IMR-90 (cell line): ENCODE measurements around the gene FKBP6. TPM values are rescaled to one million over a fixed set of nuclear protein-coding genes. Genes with fewer than 3 reads are reported as not detected.
A peak's percentile ranks its signal among the peaks of the same experiment; 100 is the strongest.
"Not testable (repeated sequence)": the region's sequence is repeated elsewhere in the genome, so short reads cannot be mapped to it uniquely, and the experiment has no call there.

Experiments
- ATAC-seq: fragments of 200-7000 bp; cut with Tn5 transposase; 2 replicates; pipeline ENCODE4 v1.9.1; 2020; ENCODE audit warnings: low read depth, mild to moderate bottlenecking, moderate library complexity
- BruUV-seq: library from RNA; stranded (reverse); fragments of 400-500 nt; replicated peaks from 2 replicates; lab custom pipeline; 2021; lab: Mats Ljungman, UMichigan
- CTCF ChIA-PET: fragments of 300-600 bp; formaldehyde crosslinking; extraction: SDS; loops from one replicate; lab custom pipeline; 2021; ENCODE audit warnings: antibody characterized with exemption; lab: Yijun Ruan, JAX
- POLR2A ChIA-PET: fragments of 300-600 bp; sonication (Branson Sonifier 250); formaldehyde crosslinking; loops from one replicate; lab custom pipeline; 2022; ENCODE audit warnings: antibody characterized with exemption; ENCODE audit not compliant: unreplicated experiment; lab: Charles Lee
- DNase-seq: peaks from one replicate; pipeline ENCODE4 v3.0.0; 2013
- H2AFZ ChIP-seq: replicated peaks from 2 replicates; pipeline ENCODE3; 2013; ENCODE audit warnings: low read length, mild to moderate bottlenecking; ENCODE audit not compliant: poor library complexity
- H2AK5ac ChIP-seq: 2 replicates; pipeline ENCODE4 v1.6.1; 2013; ENCODE audit warnings: low read depth, low read length, inconsistent platforms
- H2AK9ac ChIP-seq: replicated peaks from 2 replicates; pipeline ENCODE3; 2013; ENCODE audit warnings: mild to moderate bottlenecking, low read depth, low read length, moderate library complexity; ENCODE audit not compliant: poor library complexity
- H2BK120ac ChIP-seq: 2 replicates; pipeline ENCODE4 v1.6.1; 2013; ENCODE audit warnings: low read depth, low read length, inconsistent platforms
- H2BK15ac ChIP-seq: 3 replicates; pipeline ENCODE4 v1.6.1; 2013; ENCODE audit warnings: low read depth, low read length, inconsistent platforms
- H2BK20ac ChIP-seq: 2 replicates; pipeline ENCODE4 v1.6.1; 2013; ENCODE audit warnings: low read depth, mild to moderate bottlenecking, inconsistent platforms, low read length, moderate library complexity
- H2BK5ac ChIP-seq: 2 replicates; pipeline ENCODE4 v1.6.1; 2013; ENCODE audit warnings: mild to moderate bottlenecking, low read depth, low read length, inconsistent platforms; ENCODE audit not compliant: poor library complexity, severe bottlenecking
- H3K14ac ChIP-seq: replicated peaks from 2 replicates; pipeline ENCODE4 v1.6.1; 2013; ENCODE audit warnings: low read depth, low read length, inconsistent platforms
- H3K18ac ChIP-seq: 2 replicates; pipeline ENCODE4 v1.6.1; 2013; ENCODE audit warnings: low read depth, low read length, control low read depth
- H3K23ac ChIP-seq: 2 replicates; pipeline ENCODE4 v1.6.1; 2013; ENCODE audit warnings: low read depth, low read length, inconsistent platforms
- H3K27ac ChIP-seq: 2 replicates; pipeline ENCODE4 v1.5.1; 2013; ENCODE audit warnings: mild to moderate bottlenecking, control low read depth, low read length; ENCODE audit not compliant: insufficient read depth
- H3K27me3 ChIP-seq: 2 replicates; pipeline ENCODE4 v1.6.1; 2013; ENCODE audit warnings: low read length; ENCODE audit not compliant: control insufficient read depth, insufficient read depth
- H3K36me3 ChIP-seq: 2 replicates; pipeline ENCODE4 v1.6.1; 2013; ENCODE audit warnings: low read length, mixed read lengths; ENCODE audit not compliant: control insufficient read depth, insufficient read depth
- H3K4ac ChIP-seq: 2 replicates; pipeline ENCODE4 v1.6.1; 2013; ENCODE audit warnings: low read depth, low read length, inconsistent platforms
- H3K4me1 ChIP-seq: 2 replicates; pipeline ENCODE4 v1.6.1; 2013; ENCODE audit warnings: low read length, mixed read lengths; ENCODE audit not compliant: control insufficient read depth, insufficient read depth
- H3K4me2 ChIP-seq: 2 replicates; pipeline ENCODE4 v1.6.1; 2013; ENCODE audit warnings: low read depth, mild to moderate bottlenecking, control low read depth, low read length, moderate library complexity
- H3K4me3 ChIP-seq: 2 replicates; pipeline ENCODE4 v1.5.1; 2013; ENCODE audit warnings: low read depth, mild to moderate bottlenecking, control low read depth, low read length, moderate library complexity; ENCODE audit not compliant: insufficient read depth
- H3K56ac ChIP-seq: 2 replicates; pipeline ENCODE4 v1.6.1; 2013; ENCODE audit warnings: low read length, inconsistent platforms; ENCODE audit not compliant: insufficient read depth; ENCODE audit errors: extremely low read depth
- H3K79me1 ChIP-seq, 2 experiments: 2 replicates each; pipeline ENCODE4 v1.6.1; 2013; ENCODE audit warnings: low read length in 2 of 2, inconsistent platforms in 1 of 2, low read depth in 1 of 2
- H3K9ac ChIP-seq: 2 replicates; pipeline ENCODE4 v1.6.1; 2013; ENCODE audit warnings: low read depth, low read length, control low read depth
- H3K9me1 ChIP-seq: 2 replicates; pipeline ENCODE4 v1.6.1; 2013; ENCODE audit warnings: low read length, inconsistent platforms; ENCODE audit not compliant: insufficient read depth
- H3K9me3 ChIP-seq: 2 replicates; pipeline ENCODE4 v1.6.1; 2013; ENCODE audit warnings: low read length; ENCODE audit not compliant: control insufficient read depth, insufficient read depth
- H4K20me1 ChIP-seq: 2 replicates; pipeline ENCODE4 v1.6.1; 2013; ENCODE audit warnings: low read length, inconsistent platforms; ENCODE audit not compliant: insufficient read depth
- H4K5ac ChIP-seq: 2 replicates; pipeline ENCODE4 v1.6.1; 2013; ENCODE audit warnings: mild to moderate bottlenecking, low read depth, low read length, control low read depth
- H4K8ac ChIP-seq, 2 experiments: 2 replicates each; pipeline ENCODE4 v1.6.1; 2013; ENCODE audit warnings: low read depth in 2 of 2, low read length in 2 of 2, control low read depth in 1 of 2, inconsistent platforms in 1 of 2
- H4K91ac ChIP-seq: 2 replicates; pipeline ENCODE4 v1.6.1; 2013; ENCODE audit warnings: low read depth, low read length, inconsistent platforms; ENCODE audit not compliant: insufficient read depth
- CTCF ChIP-seq: conservative IDR thresholded peaks from 2 replicates; pipeline ENCODE4 v1.5.1; 2012; ENCODE audit warnings: mild to moderate bottlenecking, low read depth, low read length, improper control_type of control experiment
- RAD21 ChIP-seq: IDR thresholded peaks from 2 replicates; pipeline ENCODE4 v1.6.1; 2012; ENCODE audit warnings: low read length, improper control_type of control experiment
- SMC3 ChIP-seq: fragments of 150-350 bp; IDR thresholded peaks from 2 replicates; pipeline ENCODE4 v1.6.1; 2016; ENCODE audit warnings: low read depth, mild to moderate bottlenecking, antibody characterized with exemption, low read length, moderate library complexity
- WGBS, 2 experiments: methylation state at CpG; one replicate each; pipeline versions ENCODE4 v1.1.5 to v1.1.7; 2013; ENCODE audit warnings: missing lambda C conversion rate in 2 of 2; ENCODE audit not compliant: insufficient read length in 1 of 2; ENCODE audit errors: extremely low coverage in 2 of 2; 5-methylcytosine and 5-hydroxymethylcytosine counted together
- dilution Hi-C: fragments of 300-500 bp; cut with HindIII; formaldehyde crosslinking; loops from one replicate; pipeline ENCODE4 v1.14.3; 2018; ENCODE audit warnings: low sequenced_read_pairs; ENCODE audit not compliant: unreplicated experiment
- in situ Hi-C: fragments of 300-500 bp; cut with MboI; formaldehyde crosslinking; loops from 3 replicates; pipeline ENCODE4 v1.14.3; 2019; ENCODE audit warnings: low sequenced_read_pairs, inconsistent platforms, mixed read lengths
- intact Hi-C: fragments of 100-400 bp; cut with micrococcal nuclease; formaldehyde crosslinking; loops from 2 replicates; pipeline ENCODE4 v1.10.0; 2022
- polyA plus RNA-seq, 3 experiments: library from polyadenylated mRNA; depleted of rRNA; stranded (reverse); fragments of >200 nt; gene quantifications; 2 replicates each; pipeline ENCODE4 v1.2.3, GENCODE V29; 2012; ENCODE audit warnings: low replicate concordance in 1 of 3
- total RNA-seq: library from RNA; depleted of rRNA; stranded (reverse); fragments of >200 nt; gene quantifications from 2 replicates; pipeline ENCODE4 v1.2.3, GENCODE V29; 2012
- TF ChIP-seq, protein P1 (sequence below): fragments of 150-350 bp; IDR thresholded peaks from 2 replicates; pipeline ENCODE4 v1.6.1; 2017; ENCODE audit warnings: mild to moderate bottlenecking, antibody characterized with exemption, low read length, low read depth

Gene FKBP6
- total and polyA plus RNA-seq, 2 of the 4 experiments (the other 2 are of a cell fraction), result not detected

DNA sequence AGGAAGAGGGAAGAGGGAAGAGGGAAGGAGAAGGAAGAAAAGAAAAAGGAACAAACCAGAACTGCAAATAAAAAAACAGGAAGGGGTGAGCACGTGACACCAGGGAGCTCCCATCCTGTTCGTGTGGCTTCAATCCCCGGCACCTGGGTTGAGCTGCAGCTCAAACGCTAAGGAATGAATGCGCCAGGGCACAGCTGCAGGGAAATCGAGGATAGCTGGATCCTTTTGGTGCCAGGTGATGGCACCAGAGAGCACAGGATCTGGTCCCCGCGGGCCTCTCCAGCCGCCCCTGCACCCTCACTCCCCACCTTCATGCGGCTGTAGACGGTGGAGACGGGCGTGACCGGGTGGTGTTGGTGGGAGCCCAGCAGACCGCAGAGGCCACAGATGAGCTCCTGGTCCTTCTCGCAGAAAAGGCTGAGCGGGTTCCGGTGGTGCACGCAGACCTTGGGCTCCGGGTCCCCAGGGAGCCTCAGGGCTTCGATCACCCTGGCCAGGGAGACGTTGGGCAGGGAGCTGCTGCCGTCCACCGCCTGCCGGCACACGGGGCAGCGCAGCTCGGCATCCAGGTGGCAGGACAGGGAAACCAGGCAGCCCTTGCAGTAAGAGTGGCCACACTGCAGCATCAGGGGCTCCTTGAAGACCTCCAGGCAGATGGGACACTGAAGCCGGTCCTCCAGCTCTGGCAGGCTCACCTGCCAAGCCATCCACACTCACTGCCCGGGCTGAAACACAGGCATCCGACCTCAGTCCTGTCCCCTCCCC is 3.7 kb upstream of the FKBP6 start:
- H3K56ac ChIP-seq, in situ Hi-C loops, H3K27ac ChIP-seq, H3K79me1 ChIP-seq, H3K4me1 ChIP-seq, H4K5ac ChIP-seq, H3K4me3 ChIP-seq, H3K4ac ChIP-seq, H3K23ac ChIP-seq, H2BK20ac ChIP-seq, H2BK15ac ChIP-seq, H2BK120ac ChIP-seq, POLR2A ChIA-PET, H3K9ac ChIP-seq, H4K8ac ChIP-seq, H3K9me1 ChIP-seq, BruUV-seq, H4K91ac ChIP-seq, H3K27me3 ChIP-seq, H3K9me3 ChIP-seq, H3K18ac ChIP-seq, dilution Hi-C loops, H3K14ac ChIP-seq, H3K36me3 ChIP-seq, H2BK5ac ChIP-seq, H2AK5ac ChIP-seq, H4K20me1 ChIP-seq: not testable (repeated sequence)
- Histone ChIP-seq H2AK9ac (peak overlapping the region; percentile 78), H2AFZ (peak overlapping the region; percentile 87), H3K4me2 (peak overlapping the region; percentile 13; the same call in 1 of the 2 replicates)
- 37% methylated on average over 13 of the region's 31 CpGs; no CpG with 5 or more reads in 1 of the 2 experiments for WGBS, 2 experiments
- CTCF ChIA-PET, result interaction anchor here (1.0 to 1.4 kb wide), 2 partner anchors 17 to 127 kb away, joined by 6 to 11 read pairs; no protein-coding TSS in a partner anchor
- DNase-seq, result peak; percentile 58
- TF ChIP-seq, protein P1, sequence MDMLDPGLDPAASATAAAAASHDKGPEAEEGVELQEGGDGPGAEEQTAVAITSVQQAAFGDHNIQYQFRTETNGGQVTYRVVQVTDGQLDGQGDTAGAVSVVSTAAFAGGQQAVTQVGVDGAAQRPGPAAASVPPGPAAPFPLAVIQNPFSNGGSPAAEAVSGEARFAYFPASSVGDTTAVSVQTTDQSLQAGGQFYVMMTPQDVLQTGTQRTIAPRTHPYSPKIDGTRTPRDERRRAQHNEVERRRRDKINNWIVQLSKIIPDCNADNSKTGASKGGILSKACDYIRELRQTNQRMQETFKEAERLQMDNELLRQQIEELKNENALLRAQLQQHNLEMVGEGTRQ, result peak; percentile 35; the same call in 1 of the 2 replicates
- TF ChIP-seq CTCF (peak; percentile 61), SMC3 (peak; percentile 63), RAD21 (peak; percentile 68)
- peak; percentile 97 for ATAC-seq
- intact Hi-C loops, result loop anchor here (1.0 kb wide), 1 partner anchor 127 kb away; no protein-coding TSS in a partner anchor
